ENCODE measurements around the gene PRKN. TPM values are rescaled to one million over a fixed set of nuclear protein-coding genes. Genes with fewer than 3 reads are reported as not detected.

The PRKN gene
- total and polyA plus RNA-seq, 2 experiments from 2014 or later, result 0.10 to 0.84 TPM

DNA sequence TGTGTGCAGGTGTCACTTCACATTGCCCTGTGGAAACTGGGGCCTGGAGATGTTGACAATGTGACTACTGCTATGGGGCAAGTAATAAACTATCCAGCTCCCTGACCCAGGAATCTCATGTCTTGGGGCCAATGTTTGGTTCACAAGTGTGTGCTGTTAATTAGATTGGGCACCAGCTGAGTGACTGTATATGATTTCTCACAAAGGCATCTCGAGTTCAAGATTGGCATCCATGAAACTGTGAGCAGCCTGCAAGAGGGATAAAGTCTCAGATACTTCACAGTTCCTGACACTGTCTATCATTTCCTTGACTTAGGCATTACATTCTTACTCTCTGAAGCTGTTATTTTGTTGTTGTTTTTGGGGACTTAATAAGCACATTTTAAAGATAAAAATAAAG lies 264.0 kb downstream of the PRKN start (continued):
- TF ChIP-seq REST (IDR thresholded peaks at IDR 0.05; ENCODE audit: unreplicated experiment) (no peak), EZH2phosphoT487 (IDR thresholded peaks at IDR 0.05; ENCODE audit: unreplicated experiment) (no peak)

DNA sequence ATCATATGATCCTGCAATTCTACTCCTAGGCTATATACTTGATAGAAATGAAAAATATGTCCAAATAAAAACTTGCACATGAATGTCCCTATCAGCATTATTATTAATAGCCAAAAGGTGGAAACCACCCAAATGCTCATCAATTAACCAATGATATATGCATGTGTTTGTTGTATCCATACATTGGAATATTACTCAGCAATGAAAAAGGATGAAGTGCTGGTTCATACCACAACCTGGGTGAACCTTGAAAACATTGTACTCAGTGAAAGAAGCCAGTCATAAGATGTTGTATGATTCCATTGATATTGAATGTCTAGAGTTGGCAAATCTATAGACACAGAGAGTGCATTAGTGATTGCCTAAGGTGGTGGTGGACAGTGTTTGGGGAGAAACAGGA lies 267.6 kb downstream of the PRKN start:
- Mint-ChIP-seq H3K4me3 (no peak overlapping the region), H3K27me3 (ENCODE audit: insufficient read depth, low read depth, poor library complexity) (no peaks in the 10 kb centered on the region), H3K27ac (no peak overlapping the region), H3K36me3 (ENCODE audit: low read depth) (no peaks in the 10 kb centered on the region; the same call in 2 of the 3 replicates), H3K4me1 (no peaks in the 10 kb centered on the region), H3K9me3 (peaks cover 8% of the 10 kb centered on the region; the same call in 2 of the 3 replicates)
- no peaks in the 10 kb centered on the region for H3K79me2 ChIP-seq (replicated peaks; ENCODE audit: insufficient read depth)
- no peaks in the 10 kb centered on the region for H4K20me1 ChIP-seq (replicated peaks; ENCODE audit: insufficient read depth)
- no peak for DNase-seq (ENCODE audit: low spot score)
- H3K4me3 ChIP-seq, result no peak overlapping the region
- H2AFZ ChIP-seq, result no peak overlapping the region
- H3K27me3 ChIP-seq (ENCODE audit: insufficient read depth), result no peaks in the 10 kb centered on the region
- H3K36me3 ChIP-seq (ENCODE audit: insufficient read depth), result no peaks in the 10 kb centered on the region
- no peaks in the 10 kb centered on the region for H3K4me1 ChIP-seq (ENCODE audit: insufficient read depth)
- no peaks in the 10 kb centered on the region for H3F3A ChIP-seq (replicated peaks; ENCODE audit: low read depth)
- no peak overlapping the region for H3K27ac ChIP-seq (ENCODE audit: low read depth)
- no peak overlapping the region for H3K4me2 ChIP-seq
- no peaks in the 10 kb centered on the region for H3K9me2 ChIP-seq (ENCODE audit: insufficient read depth)
- no peak for ATAC-seq
- TF ChIP-seq, protein P1, sequence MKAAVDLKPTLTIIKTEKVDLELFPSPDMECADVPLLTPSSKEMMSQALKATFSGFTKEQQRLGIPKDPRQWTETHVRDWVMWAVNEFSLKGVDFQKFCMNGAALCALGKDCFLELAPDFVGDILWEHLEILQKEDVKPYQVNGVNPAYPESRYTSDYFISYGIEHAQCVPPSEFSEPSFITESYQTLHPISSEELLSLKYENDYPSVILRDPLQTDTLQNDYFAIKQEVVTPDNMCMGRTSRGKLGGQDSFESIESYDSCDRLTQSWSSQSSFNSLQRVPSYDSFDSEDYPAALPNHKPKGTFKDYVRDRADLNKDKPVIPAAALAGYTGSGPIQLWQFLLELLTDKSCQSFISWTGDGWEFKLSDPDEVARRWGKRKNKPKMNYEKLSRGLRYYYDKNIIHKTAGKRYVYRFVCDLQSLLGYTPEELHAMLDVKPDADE (IDR thresholded peaks at IDR 0.05), result no peak
- TF ChIP-seq JUNB (IDR thresholded peaks at IDR 0.05; ENCODE audit: unreplicated experiment) (no peak), POLR2AphosphoS5 (IDR thresholded peaks at IDR 0.05; ENCODE audit: low read depth) (no peak), ZNF331 (CRISPR knock-in tag; IDR thresholded peaks at IDR 0.05; ENCODE audit: low read depth) (no peak), CREB1 (CRISPR knock-in tag; IDR thresholded peaks at IDR 0.05; ENCODE audit: low read depth) (no peak), NANOG (IDR thresholded peaks at IDR 0.05; ENCODE audit: borderline replicate concordance) (no peak), EZH2 (IDR thresholded peaks at IDR 0.05; ENCODE audit: low read depth, unreplicated experiment) (no peak), REST (IDR thresholded peaks at IDR 0.05; ENCODE audit: unreplicated experiment) (no peak)
- TF ChIP-seq, protein P2, sequence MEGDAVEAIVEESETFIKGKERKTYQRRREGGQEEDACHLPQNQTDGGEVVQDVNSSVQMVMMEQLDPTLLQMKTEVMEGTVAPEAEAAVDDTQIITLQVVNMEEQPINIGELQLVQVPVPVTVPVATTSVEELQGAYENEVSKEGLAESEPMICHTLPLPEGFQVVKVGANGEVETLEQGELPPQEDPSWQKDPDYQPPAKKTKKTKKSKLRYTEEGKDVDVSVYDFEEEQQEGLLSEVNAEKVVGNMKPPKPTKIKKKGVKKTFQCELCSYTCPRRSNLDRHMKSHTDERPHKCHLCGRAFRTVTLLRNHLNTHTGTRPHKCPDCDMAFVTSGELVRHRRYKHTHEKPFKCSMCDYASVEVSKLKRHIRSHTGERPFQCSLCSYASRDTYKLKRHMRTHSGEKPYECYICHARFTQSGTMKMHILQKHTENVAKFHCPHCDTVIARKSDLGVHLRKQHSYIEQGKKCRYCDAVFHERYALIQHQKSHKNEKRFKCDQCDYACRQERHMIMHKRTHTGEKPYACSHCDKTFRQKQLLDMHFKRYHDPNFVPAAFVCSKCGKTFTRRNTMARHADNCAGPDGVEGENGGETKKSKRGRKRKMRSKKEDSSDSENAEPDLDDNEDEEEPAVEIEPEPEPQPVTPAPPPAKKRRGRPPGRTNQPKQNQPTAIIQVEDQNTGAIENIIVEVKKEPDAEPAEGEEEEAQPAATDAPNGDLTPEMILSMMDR (conservative IDR thresholded peaks at IDR 0.05; ENCODE audit: low read depth in 2 of 2), result no peak

Measured in GM23338 (cell line).